AG20443 (cell line): ENCODE data around the gene LMO2.
"Not testable (repeated sequence)": the region's sequence is repeated elsewhere in the genome, so short reads cannot be mapped to it uniquely, and the experiment has no call there.

Experiments used
- DNase-seq: peaks from one replicate; pipeline ENCODE4 v3.0.0; 2012; ENCODE audit warnings: low spot score, mixed read lengths

LMO2 gene

GRCh38 chr11:33891714-33892327, at the start of gene LMO2:
TSS of gene LMO2 (minus strand) at chr11:33892076. CDS start at chr11:33869716, 22,360 bp downstream.
- DNase-seq: no peak

DNA sequence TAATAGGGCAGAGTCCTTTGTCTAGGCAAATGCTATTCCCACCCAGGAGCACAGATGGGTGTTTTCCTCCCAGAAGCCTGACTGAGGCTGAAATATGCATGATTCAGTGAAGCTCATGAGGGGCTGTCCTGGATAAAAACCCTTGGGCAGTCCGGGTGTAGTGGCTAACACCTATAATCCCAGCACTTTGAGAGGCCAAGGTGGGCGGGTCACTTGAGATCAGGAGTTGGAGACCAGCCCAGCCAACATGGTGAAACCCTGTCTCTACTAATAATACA, 48.6 kb upstream of the LMO2 start:
- no peak for DNase-seq

- peak; percentile 68 for DNase-seq
Measured at GRCh38 chr11:33936725-33937604, 45.1 kb upstream of the LMO2 start.

- no peak for DNase-seq
Measured at GRCh38 chr11:33935461-33936456, 43.9 kb upstream of the LMO2 start.

- DNase-seq: no peak
Measured at GRCh38 chr11:33935005-33935404, 43.1 kb upstream of the LMO2 start.

- no peak for DNase-seq
Measured at GRCh38 chr11:33934450-33934849, 42.6 kb upstream of the LMO2 start.

GRCh38 chr11:33933602-33934001, 41.7 kb upstream of the LMO2 start:
- DNase-seq: no peak

GRCh38 chr11:33932721-33933120, 40.8 kb upstream of the LMO2 start:
- no peak for DNase-seq

DNA sequence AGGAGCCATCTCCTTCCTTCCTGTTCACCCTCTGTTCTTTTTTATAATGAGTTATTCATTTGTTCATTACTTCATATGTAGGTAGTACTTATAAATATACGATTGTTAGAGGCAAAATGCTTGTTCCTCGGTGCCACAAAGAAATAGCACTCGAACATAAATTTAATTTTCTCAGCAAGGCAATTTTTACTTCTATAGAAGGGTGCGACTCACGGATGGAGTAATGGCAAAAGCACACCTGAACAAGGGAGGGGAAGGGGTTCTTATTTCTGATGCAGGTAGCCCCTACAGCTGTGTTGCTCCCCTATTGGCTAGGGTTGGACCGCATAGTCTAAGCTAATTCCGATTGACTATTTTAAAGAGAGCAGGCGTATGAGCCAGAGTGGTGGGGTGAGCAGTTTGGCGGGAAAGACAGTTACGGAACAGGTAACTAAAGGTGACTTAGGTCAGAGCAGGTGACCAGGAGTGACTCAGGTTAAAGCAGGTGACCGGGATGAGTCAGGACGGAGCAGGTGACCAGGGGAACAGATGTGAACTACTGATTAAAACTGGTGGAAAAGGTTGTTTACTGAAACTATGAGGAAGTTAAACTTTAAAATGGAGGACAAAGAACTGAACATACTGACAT, 40.0 kb upstream of the LMO2 start:
- not testable (repeated sequence) for DNase-seq

DNA sequence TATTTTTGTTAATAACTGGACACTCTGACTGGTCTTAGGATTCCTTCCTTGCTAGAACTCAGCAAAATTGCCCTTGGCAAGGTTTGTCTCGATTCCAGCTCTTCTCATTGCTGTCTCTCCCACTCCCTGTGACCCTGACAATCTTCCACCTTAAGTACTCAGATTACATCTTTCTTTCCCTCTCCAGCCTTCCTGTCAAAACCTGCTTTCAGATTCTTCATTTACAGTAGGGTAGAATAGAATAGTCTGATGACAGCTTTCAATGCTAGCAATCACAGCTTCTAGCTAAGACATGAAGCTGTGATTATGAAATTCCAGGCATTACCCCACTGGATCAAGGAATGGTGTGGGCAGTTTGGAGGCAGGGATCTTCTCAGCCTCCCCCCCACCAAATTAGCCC, 39.2 kb upstream of the LMO2 start:
- no peak for DNase-seq

DNA sequence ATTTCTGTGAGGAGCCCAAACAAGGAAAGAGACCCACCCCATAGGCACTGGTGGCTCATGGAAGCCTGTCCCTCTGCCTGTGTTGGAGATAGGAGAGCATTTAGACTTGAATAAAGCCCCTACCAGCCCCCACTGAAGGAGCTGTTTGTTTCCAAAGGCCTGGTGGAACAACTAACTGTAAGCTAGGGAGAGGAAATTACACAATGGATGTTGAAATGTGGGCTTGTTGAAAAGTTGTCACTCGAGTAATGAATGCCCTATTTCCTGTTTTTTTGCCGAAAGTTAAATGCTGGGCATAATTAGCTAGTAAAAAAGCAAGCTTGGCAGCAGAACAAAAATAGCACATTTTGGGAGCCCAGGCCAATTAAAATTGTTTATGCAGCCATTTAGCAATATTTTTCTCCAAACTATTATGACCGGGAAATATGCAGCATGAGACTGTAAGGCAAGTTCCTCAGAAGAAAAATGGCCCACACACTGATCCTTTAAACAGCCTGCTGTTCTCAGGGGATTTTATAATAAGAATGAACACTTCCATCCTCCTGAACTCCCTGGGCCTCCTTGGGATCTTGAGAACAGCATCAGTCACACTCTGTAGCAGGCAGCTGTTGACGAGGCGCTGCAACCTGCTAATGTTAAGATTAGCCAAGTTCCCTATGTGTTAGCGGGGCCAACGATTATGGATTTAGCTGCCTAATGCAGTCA, 38.6 kb upstream of the LMO2 start:
- peak; percentile 68 for DNase-seq

GRCh38 chr11:33928564-33928963, 36.7 kb upstream of the LMO2 start:
- no peak for DNase-seq

GRCh38 chr11:33926671-33927552, 35.0 kb upstream of the LMO2 start:
- DNase-seq: no peak

DNA sequence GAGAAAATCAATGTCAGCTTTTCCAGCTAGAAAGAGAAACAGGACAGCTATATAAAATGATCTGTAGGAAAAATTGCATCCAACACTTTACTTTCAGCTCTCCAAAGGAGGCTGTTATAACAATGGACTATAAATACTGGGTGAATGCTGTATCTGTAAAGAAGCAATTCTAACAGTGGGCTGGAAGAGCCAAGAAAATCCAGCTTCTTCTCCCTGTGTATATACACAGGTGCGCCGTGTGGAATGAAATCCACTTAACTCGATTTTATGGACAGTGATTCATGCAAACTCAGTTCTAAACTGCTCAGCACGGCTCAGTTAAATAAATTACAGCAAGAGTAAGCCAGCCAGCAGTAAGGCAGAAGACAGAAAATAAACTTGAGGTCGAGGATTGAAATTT, 32.5 kb upstream of the LMO2 start:
- DNase-seq: no peak

- no peak for DNase-seq
Measured at GRCh38 chr11:33923626-33924025, 31.8 kb upstream of the LMO2 start.

DNA sequence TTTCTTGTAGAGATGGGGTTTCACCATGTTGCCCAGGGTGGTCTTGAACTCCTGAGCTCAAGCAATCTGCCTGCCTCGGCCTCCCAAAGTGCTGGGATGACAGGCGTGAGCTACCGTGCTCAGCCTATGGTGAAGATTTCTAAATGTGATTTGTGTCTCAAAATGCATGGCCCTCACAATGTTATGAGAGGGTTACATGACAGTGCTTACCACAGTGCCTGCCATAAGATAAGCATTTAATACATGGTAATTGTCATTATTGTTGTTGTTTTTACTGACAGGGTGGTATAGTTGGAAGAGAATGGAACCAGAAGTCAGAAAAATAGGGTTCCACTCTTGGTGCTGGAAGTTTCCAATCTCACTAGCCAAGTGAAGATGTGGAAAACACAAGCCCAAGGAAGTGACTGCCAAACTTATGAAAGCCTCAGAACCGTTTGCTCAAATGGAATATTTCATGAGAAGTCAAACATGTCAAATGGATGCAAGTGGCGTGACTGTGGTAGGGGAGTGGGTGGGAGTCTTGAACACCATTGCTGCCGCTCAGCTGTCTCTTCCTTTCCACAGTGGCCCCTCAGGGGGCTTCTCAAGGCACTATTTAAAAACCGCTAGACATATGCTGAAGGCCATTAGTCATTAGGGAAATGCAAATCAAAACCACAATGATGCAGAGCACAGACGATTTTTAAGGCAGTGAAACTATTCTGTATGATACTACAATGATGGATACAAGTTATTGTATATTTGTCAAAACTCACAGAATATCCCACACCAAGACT, 29.1 kb upstream of the LMO2 start:
- DNase-seq: no peak

DNA sequence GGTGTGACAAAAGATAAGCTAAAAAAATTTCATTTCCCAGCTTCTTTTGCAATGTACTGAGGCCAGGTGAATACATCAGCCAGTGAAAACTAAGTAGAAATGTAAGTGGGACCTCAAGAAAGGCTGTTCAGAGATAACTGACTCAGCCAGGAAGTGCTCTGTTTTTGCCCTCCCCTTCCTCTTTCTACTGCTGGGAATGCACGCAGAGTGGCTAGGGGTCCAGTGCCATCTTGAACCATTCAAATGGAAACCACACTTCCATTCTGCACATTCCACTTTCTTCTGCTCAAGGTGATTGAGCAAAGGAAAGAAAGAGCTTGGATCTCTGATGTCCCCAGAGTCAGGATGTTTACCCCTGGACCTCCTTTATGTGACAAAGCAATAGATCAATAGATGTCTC, 27.8 kb upstream of the LMO2 start:
- DNase-seq: no peak

DNA sequence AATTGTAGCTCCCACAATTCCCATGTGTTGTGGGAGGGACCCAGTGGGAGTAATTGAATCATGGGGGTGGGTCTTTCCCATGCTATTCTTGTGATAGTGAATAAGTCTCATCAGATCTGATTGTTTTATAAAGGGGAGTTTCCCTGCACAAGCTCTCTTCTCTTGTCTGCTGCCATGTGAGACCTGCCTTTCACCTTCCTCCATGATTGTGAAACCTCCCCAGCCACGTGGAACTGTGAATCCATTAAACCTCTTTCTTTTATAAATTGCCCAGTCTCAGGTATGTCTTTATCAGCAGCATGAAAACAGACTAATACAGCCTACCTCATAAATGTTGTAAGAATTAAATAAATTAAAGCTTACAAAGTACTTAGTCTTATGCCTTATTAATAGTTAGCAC, 25.5 kb upstream of the LMO2 start:
- DNase-seq: not testable (repeated sequence)

GRCh38 chr11:33916736-33917135, 24.9 kb upstream of the LMO2 start:
- no peak for DNase-seq

GRCh38 chr11:33915526-33915925, 23.6 kb upstream of the LMO2 start:
- no peak for DNase-seq
